NCI-H526 (cell line): ENCODE data around the gene SPSB1.
A peak's percentile ranks its signal among the peaks of the same experiment; 100 is the strongest.
"Not testable (repeated sequence)": the region's sequence is repeated elsewhere in the genome, so short reads cannot be mapped to it uniquely, and the experiment has no call there.

Source experiments
- DNase-seq, 2 experiments: peaks; one replicate each; lab custom pipeline; 2025; lab: John Stamatoyannopoulos, UW

Gene SPSB1

DNA sequence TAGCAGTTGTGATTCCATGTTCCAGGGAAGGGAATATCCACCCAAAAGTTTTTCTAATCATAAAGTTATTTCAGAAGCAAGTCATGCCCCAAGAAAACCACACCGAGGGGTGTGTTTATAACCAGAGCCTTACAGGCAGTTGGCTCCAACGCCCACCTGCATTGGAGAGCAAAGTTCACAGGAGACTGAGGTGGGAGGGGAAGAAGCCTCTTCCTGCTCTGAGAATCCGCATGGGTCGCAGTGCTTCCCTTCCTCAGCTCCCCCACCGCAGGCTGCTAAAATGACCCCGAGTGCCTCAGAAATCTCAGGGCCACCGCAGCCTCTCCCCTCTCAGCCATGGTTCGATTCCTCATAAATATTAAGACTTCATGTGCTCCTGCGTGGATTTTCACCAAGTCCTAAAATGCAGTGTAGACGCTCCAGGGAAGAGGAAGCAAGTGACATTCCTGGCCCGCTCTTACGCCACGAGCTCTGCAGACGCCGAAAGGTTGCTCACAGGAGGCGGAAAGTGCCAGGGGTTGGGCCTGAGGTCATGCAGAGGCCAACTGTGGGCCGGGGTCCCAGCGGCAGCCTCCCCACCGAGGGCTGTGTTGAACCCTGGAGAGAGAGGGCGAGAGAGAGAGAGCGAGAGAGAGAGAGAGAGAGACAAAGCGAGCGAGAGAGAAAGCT is 13.4 kb upstream of the SPSB1 start:
- DNase-seq: no peak

DNA sequence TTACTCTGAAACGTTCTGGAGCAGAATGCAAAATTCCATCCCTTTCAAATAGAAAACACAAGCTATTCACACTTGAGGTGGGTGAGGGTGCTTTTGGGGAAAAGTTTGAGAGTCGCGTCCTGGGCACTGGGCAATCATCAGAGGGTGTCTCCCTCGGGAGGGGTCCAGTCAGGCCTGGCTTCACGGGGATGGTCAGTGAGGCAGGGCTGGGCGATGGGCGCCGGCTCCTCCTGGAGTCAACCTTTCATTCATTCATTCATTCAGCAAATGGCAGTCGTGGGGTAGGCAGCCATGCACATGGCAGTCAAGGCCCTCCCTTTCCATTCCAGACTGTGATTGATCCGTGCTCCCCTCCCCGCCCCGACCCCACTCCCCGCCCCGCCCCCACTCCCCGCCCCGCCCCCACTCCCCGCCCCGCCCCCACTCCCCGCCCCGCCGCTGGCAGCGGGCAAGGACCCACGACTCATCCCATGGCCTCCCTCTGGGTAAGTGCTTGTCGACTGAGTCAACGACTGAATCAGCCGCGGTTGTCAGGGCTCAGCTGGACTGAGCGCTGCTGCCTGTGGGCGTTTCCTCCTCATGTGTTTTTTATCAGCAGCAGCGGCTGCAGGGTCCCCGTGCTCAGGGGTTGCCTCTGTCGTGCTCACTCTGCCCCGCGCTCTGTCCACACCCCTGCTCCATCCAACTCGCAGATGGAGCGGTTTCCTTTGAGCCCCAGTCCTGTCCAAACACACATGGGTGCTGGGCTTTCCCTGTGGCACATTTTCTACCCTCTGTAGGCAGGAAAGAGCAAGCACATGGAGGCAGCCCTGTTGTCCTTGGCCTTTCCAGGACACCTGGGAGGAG is 12.5 kb upstream of the SPSB1 start:
- no peak for DNase-seq

DNA sequence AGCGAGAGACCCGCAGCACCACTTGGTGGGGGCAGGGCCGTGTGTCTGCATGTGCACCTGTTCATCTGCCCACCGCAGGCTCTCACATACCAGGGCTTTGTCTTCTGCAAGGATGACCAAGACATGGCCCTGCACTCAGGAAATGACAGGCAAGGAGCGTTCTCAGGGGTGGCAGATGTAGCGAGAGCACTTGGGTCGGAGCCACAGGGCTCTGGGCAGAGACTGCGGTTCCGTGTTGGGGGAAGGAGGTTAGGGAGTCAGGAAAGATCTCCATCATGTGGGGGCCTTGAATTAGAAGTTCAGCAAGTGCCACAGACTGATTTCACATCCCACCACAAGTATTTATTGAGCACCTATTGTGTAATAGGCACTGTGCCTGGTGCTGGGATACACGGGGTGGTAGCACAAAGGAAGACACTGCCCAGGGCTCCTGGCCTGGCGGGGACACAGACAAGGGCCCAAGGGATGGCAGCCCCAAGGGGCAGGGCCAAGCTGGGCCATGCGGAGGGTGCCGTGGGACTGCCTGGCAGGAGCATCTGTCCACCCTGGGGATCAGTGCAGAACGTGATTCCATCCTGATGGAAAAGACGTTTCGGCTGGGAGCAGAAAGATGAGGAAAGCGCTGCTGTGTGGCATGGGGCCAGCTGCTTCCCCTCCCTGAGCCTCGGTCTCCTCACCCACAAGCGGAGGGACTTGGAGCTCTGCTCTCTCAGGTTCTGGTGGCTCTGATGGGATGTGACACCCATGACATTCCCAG is 11.4 kb upstream of the SPSB1 start:
- DNase-seq: no peak

- no peak for DNase-seq
Measured at GRCh38 chr1:9281908-9282695, 10.6 kb upstream of the SPSB1 start.

- no peak for DNase-seq
Measured at GRCh38 chr1:9282696-9282955, 10.1 kb upstream of the SPSB1 start.

DNA sequence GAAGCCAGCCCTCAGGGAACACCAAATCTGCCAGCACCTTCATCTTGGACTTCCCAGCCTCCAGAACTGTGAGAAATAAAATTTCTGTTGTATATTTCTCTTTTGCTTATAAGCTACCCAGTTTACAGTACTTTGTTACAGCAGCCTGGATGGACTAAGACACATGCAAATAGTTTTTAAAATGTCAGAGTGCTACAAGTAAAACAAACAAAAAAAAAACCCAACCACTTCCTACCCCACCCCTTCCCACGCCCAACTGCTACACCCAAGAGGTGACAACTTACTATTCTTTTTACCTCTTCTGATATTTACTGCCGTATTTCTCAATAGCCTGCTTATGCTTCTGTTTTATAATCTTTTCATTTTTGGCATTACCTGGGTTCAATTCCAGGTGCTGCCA is 8.6 kb upstream of the SPSB1 start:
- DNase-seq: peak in 1 of 2 experiments; percentile 18

DNA sequence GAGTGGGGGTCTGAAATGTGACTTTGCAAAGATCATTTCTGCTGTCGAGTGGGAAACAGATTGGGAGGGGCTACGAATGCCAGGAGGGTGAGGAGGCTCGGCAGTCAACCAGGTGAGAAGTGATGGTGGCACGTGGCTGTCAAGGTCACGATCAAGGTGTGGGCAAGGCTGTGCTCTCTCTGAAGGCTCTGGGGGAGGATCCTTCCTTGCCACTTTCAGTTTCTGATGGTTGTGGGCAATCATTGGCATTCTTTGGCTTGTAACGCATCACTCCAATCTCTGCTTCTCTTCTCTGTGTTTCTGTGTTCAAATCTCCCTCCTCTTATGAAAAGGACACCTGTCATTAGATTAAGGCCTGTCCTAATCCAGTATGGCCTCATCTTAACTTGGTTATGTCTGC is 6.1 kb upstream of the SPSB1 start:
- no peak for DNase-seq

- peak in 1 of 2 experiments; percentile 52 for DNase-seq
Measured at GRCh38 chr1:9289090-9289534, 3.6 kb upstream of the SPSB1 start.

GRCh38 chr1:9289711-9290485 is 2.8 kb upstream of the SPSB1 start:
- no peak for DNase-seq

DNA sequence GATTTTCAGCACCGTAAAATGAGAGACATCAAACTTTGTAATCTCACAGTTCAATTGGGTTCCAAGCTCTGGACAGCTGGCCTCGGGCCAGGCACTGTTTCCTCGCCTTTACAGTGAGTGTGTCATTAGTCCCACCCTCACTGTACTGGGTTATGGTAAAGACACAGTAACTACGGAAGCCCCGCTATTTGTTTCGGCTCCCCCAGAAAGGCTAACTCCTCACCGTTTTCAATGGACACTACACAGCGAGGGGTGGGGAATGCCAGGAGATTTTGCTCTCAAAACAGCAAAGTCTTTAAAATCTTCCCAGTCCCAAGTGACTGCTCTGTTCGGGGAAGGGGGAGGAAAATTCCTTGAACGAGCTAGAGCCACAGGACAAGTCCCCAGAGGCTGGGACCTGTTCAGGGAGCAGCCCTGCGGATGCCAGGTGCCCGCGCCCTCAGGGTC is 757 bp upstream of the SPSB1 start:
- DNase-seq: no peak

- no peak for DNase-seq
Measured at GRCh38 chr1:9293241-9293532, 493 bp downstream of the SPSB1 start.

DNA sequence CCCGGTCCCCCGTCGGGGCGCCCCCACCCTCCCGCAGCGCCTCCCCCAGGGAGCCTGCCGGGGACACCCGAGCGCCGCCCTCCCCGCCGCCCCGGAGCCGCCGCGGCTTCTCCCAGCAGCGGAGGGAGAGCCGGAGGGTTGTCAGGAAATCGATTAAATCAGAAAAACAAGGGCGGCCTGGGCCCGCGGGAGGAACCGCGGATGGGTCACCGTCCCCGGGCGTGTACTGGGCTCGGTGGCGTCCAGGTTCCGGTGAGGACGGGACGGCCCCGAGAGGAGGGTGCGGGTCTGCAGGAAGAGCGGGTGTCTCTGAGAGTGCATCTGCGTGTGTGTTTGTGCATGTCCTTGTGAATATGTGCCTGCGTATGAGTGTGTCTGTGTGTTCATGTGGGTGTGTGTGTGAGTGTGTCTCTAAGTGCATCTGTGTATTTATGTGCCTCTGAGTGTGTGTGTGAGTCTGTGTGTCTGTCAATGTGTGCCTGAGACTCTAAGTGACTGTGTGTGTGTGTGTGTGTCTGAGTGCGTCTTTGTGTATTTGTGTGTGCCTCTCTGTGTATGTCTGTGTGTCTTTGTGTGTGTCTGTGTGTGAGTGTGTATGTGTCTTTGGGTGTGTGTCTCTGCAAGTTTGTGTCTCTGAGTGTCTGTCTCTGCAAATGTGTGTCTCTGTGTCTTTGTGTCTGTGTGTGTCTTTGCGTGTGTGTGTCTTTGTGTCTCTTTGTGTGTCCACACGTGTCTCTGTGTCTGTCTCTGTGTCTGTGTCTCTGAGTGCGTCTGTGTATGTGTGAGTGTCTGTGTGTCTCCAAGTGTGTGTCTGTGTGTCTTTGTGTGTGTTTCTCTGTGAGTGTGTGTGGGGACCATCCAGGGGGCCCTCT is 1.1 kb downstream of the SPSB1 start:
- peak in 1 of 2 experiments; percentile 19 for DNase-seq

DNA sequence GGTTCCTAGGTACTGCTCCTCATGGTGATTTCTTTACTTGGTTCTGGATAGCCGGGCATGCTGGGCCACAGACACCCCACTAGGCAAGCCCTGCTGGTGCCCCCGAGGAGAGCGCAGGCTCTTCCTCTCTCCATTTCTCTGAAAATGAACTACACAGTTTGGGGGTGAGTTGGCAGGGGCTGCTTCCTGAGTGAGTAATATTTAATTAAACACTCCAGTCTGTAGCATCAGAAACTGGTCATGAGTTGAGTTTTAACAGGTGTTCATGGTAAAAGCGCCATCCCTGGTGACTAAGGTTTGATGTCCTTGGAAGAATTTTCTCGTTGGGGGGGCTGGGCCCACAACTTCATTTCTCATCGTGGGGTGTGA is 1.7 kb downstream of the SPSB1 start:
- DNase-seq: no peak

DNA sequence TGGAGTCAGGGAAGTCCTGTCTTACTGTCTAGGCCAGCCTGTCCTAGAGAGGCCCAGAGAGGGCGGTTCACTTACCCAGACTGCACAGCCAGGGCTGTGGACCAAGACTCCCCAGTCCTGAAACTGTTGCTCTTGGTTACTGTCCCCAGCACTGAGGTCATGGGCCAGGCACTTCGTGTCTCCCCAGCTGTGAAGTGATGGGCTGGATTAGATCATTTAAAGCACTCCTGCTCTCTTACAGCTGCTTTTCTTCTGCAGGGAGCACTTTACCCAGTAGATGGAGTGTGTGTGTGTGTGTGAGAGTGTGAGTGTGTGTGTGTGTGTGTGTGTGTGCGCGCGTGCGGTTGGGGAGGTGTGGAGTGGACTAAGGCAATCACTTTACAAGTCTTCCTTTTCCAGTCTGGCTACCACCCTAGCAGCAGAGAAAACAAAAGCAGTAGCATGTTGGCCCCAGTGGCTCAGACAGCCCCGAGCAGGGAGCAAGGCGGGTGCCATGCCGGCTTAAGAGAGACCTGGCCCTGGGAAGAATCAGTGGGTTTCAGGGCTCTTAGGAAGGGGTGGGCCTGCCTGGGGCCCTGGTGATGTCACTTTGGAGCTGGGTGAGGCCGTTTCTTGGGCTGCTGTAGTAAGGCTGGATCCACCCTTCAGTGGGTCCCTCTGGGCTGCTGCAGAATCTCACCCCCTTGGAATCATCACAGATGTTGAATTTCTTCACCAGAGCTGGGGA is 2.4 kb downstream of the SPSB1 start:
- no peak for DNase-seq

- no peak for DNase-seq
Measured at GRCh38 chr1:9295884-9296283, 3.2 kb downstream of the SPSB1 start.

DNA sequence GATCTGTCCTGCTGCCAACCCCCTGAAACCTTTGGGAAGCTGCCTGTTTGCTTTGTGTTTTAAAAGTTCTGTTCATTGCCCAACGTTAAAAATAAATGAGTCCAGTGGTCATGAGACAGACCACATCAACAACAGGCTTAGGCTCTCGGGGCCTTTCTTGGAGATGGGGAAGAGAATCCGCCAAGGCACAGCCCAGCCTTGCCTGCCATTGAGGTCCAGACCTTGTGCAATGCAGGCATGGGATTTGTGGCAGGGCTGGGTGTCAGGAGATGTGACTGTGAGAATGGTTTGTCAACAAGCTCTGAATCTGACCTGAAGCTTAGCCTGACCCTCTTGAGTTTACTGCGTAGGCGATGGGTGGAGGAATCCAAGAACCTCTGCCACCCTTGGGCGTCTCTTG is 4.2 kb downstream of the SPSB1 start:
- DNase-seq: no peak

DNA sequence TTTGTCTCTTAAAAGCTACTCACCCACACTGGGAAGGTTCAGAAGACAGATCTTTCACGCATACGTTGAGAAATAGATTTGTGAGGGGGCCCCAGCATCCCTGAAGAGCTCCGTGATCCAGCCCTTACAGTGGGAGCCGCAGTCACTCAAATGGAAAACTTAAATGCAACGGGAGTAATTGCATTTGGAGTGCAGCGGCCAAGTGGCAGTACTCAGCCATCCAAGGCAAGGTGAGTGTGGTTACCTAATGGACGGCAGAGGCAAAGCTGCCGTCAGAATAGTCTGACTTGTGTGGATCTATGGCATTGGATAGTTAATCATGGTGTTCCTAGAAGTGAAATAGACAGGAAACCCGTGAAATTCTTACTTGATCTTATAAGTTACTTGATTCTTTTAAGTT is 5.1 kb downstream of the SPSB1 start:
- no peak for DNase-seq

- no peak for DNase-seq
Measured at GRCh38 chr1:9298282-9298681, 5.6 kb downstream of the SPSB1 start.

DNA sequence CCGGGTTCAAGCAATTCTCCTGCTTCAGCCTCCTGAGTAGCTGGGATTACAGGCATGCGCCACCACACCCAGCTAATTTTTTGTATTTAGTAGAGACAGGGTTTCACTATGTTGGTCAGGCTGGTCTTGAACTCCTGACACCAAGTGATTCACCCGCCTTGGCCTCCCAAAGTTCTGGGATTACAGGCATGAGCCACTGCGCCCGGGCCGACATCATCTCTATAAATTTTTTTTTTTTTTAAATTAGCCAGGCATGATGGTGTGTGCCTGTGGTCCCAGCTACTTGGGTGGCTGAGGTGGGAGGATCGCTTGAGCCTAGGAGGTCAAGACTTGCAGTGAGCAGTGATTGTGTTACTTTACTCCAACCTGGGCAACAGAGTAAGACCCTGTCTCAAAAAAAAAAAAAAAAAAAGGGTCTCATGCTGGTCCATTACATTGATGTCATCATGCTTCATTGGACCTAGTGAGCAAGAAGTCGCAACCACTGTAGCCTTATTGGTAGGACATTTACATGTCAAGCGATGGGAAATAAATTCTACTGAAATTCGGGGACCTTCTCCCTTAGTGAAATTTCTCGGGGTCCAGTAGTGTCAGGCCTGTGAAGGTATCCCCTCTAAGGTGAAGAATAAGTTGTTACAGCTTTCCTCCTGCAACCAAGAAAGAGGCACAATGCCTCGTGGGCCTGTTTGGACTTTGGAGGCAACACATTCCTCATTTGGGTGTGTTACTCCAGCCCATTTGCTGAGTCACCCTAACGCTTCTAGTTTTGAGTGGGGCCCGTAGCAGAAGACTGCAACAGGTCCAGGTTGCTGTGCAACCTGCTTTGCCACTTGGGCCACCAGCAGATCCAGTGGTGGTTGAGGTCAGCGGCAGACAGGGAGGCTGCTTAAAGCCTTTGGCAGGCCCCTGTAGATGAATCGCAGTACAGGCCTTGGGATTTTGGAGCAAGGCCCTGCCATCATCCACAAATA is 7.2 kb downstream of the SPSB1 start:
- DNase-seq: not testable (repeated sequence)
